Vagina (tissue), 2 donors: ENCODE data around the gene RAB12. TPM values are rescaled to one million over a fixed set of nuclear protein-coding genes. Genes with fewer than 3 reads are reported as not detected.
A peak's percentile ranks its signal among the peaks of the same experiment; 100 is the strongest.

ENCODE experiments used
- DNase-seq, 2 donors: peaks; one replicate each; pipeline ENCODE4 v3.0.0-alpha.2; 2017; ENCODE audit errors: extremely low spot score in 2 of 2
- H3K27ac ChIP-seq: fragments of 200-600 bp; sonication (generic); one replicate; pipeline ENCODE4 v1.5.1; 2019
- H3K27me3 ChIP-seq: fragments of 200-600 bp; sonication (generic); one replicate; pipeline ENCODE4 v1.5.1; 2019
- H3K36me3 ChIP-seq, 2 donors: fragments of 200-600 bp; sonication (generic); one replicate each; pipeline ENCODE4 v1.5.1; 2017 to 2019
- H3K4me1 ChIP-seq: fragments of 200-600 bp; sonication (generic); one replicate; pipeline ENCODE4 v1.5.1; 2019
- H3K4me3 ChIP-seq, 2 donors: fragments of 200-600 bp; sonication (generic); 1 replicate in 1 of 2; 2 replicates in 1 of 2; pipeline ENCODE4 v1.5.1; 2016 to 2019
- H3K9me3 ChIP-seq: fragments of 200-600 bp; sonication (generic); one replicate; pipeline ENCODE4 v1.5.1; 2019
- CTCF ChIP-seq, 3 experiments: fragments of 450-650 bp in 2 of 3; fragments of 200-600 bp in 1 of 3; sonication (generic) in 1 of 3; IDR thresholded peaks; one replicate each; pipeline ENCODE4 v1.5.1; 2017 to 2019; ENCODE audit warnings: antibody characterized with exemption in 3 of 3, mild to moderate bottlenecking in 2 of 3, moderate library complexity in 2 of 3
- POLR2A ChIP-seq, 2 donors: fragments of 450-650 bp; IDR thresholded peaks; one replicate each; pipeline ENCODE4 v1.6.1; 2017; ENCODE audit warnings: antibody characterized with exemption in 2 of 2, mild to moderate bottlenecking in 2 of 2, moderate library complexity in 2 of 2
- POLR2AphosphoS5 ChIP-seq, 2 donors: sonication (generic); formaldehyde crosslinking; IDR thresholded peaks; one replicate each; pipeline ENCODE4 v1.9.0; 2017; ENCODE audit warnings: antibody characterized with exemption in 2 of 2, mild to moderate bottlenecking in 2 of 2, low read depth in 1 of 2; ENCODE audit not compliant: insufficient read depth in 1 of 2
- intact Hi-C: fragments of 100-400 bp; cut with DNase I; formaldehyde crosslinking; loops from one replicate; pipeline ENCODE4 v1.15.1; 2023
- total RNA-seq: library from RNA; depleted of rRNA; stranded (reverse); fragments of >200 nt; gene quantifications from one replicate; pipeline ENCODE4 v1.2.3, GENCODE V29; 2016

RAB12 gene
- total RNA-seq, 1 donor from 2014 or later = 35.8 TPM

GRCh38 chr18:8603663-8604520 lies 5.3 kb upstream of the RAB12 start:
- Histone ChIP-seq H3K27ac (no peak overlapping the region), H3K36me3 (no peaks in the 10 kb centered on the region), H3K4me1 (peaks cover 12% of the 10 kb centered on the region), H3K27me3 (no peaks in the 10 kb centered on the region), H3K4me3 (no peak overlapping the region), H3K9me3 (no peaks in the 10 kb centered on the region)
- DNase-seq = no peak
- TF ChIP-seq POLR2AphosphoS5 (IDR thresholded peaks at IDR 0.05; ENCODE audit: insufficient read depth in 1 of 2, low read depth in 1 of 2) = no peak
- no peak for TF ChIP-seq CTCF (IDR thresholded peaks at IDR 0.05)
- no peak for TF ChIP-seq POLR2A (IDR thresholded peaks at IDR 0.05)
- intact Hi-C loops = no loop called here

- Histone ChIP-seq H3K27ac (no peak overlapping the region), H3K27me3 (no peaks in the 10 kb centered on the region), H3K4me1 (peaks cover 25% of the 10 kb centered on the region), H3K36me3 (no peaks in the 10 kb centered on the region), H3K9me3 (no peaks in the 10 kb centered on the region), H3K4me3 (no peak overlapping the region)
- no peak for DNase-seq
- intact Hi-C loops = no loop called here
- TF ChIP-seq POLR2AphosphoS5 (IDR thresholded peaks at IDR 0.05; ENCODE audit: insufficient read depth in 1 of 2, low read depth in 1 of 2) (no peak), CTCF (IDR thresholded peaks at IDR 0.05) (no peak), POLR2A (IDR thresholded peaks at IDR 0.05) (no peak)
Observed at GRCh38 chr18:8605974-8606373, 3.3 kb upstream of the RAB12 start.

GRCh38 chr18:8607776-8608742 lies 1.2 kb upstream of the RAB12 start:
- TF ChIP-seq POLR2A (IDR thresholded peaks at IDR 0.05) = no peak
- no peak for TF ChIP-seq CTCF (IDR thresholded peaks at IDR 0.05)
- TF ChIP-seq POLR2AphosphoS5 (IDR thresholded peaks at IDR 0.05; ENCODE audit: insufficient read depth in 1 of 2, low read depth in 1 of 2) = no peak
- Histone ChIP-seq H3K4me3 (peak overlapping the region; percentile 82 to 92), H3K27ac (peak overlapping the region; percentile 89), H3K36me3 (no peaks in the 10 kb centered on the region), H3K9me3 (no peaks in the 10 kb centered on the region), H3K27me3 (no peaks in the 10 kb centered on the region), H3K4me1 (peaks cover 45% of the 10 kb centered on the region)
- no peak for DNase-seq
- intact Hi-C loops = no loop called here

- peak in 1 of 2 donors; percentile 28 for TF ChIP-seq POLR2AphosphoS5 (IDR thresholded peaks at IDR 0.05; ENCODE audit: insufficient read depth in 1 of 2, low read depth in 1 of 2)
- no peak for TF ChIP-seq POLR2A (IDR thresholded peaks at IDR 0.05)
- no peak for TF ChIP-seq CTCF (IDR thresholded peaks at IDR 0.05)
- Histone ChIP-seq H3K27me3 (no peaks in the 10 kb centered on the region), H3K9me3 (no peaks in the 10 kb centered on the region), H3K27ac (peak overlapping the region; percentile 83), H3K36me3 (no peaks in the 10 kb centered on the region), H3K4me1 (peaks cover 62% of the 10 kb centered on the region), H3K4me3 (peak overlapping the region; percentile 82 to 92)
- no peak for DNase-seq
- intact Hi-C loops = no loop called here
Observed at GRCh38 chr18:8609659-8610458, 622 bp downstream of the RAB12 start.
